Brain microvascular endothelial cell (primary cell): Measurements from ENCODE around the gene ELOVL2.

Experiments
- DNase-seq: peaks from one replicate; pipeline ENCODE4 v3.0.0-alpha.2; 2020
- H3K27ac ChIP-seq: fragments of 250-450 bp; sonication (Bioruptor Pico); 2 replicates; pipeline ENCODE4 v1.5.1; 2020; ENCODE audit warnings: mild to moderate bottlenecking, moderate library complexity
- H3K27me3 ChIP-seq: fragments of 250-450 bp; sonication (Bioruptor Pico); replicated peaks from 2 replicates; pipeline ENCODE4 v1.5.1; 2020; ENCODE audit warnings: mild to moderate bottlenecking
- H3K36me3 ChIP-seq: fragments of 250-450 bp; sonication (Bioruptor Pico); replicated peaks from 2 replicates; pipeline ENCODE4 v1.5.1; 2020; ENCODE audit warnings: mild to moderate bottlenecking
- H3K4me3 ChIP-seq: 2 replicates; pipeline ENCODE4 v1.5.1; 2011; ENCODE audit warnings: low read depth, mild to moderate bottlenecking, control low read depth, low read length, moderate library complexity
- CTCF ChIP-seq: IDR thresholded peaks from 2 replicates; pipeline ENCODE4 v1.5.1; 2011; ENCODE audit warnings: low read depth, mild to moderate bottlenecking, moderate library complexity, low read length, control low read depth, inconsistent platforms; ENCODE audit errors: missing control alignments
- in situ Hi-C: cut with HindIII; loops from 2 replicates; pipeline ENCODE4 v1.10.0; 2017; ENCODE audit warnings: low sequenced_read_pairs, low pct_ligation_motif_present

Gene ELOVL2

GRCh38 chr6:11085758-11086435 lies 41.8 kb upstream of the ELOVL2 start:
- H3K36me3 ChIP-seq: no peaks in the 10 kb centered on the region
- no peaks in the 10 kb centered on the region for H3K27me3 ChIP-seq
- TF ChIP-seq CTCF: no peak
- H3K4me3 ChIP-seq: no peak overlapping the region
- peak overlapping the region; percentile 56 for H3K27ac ChIP-seq
- peak; percentile 55 for DNase-seq
- in situ Hi-C loops: no loop called here

- no peaks in the 10 kb centered on the region for H3K36me3 ChIP-seq
- TF ChIP-seq CTCF: no peak
- H3K4me3 ChIP-seq: no peak overlapping the region
- no peaks in the 10 kb centered on the region for H3K27me3 ChIP-seq
- DNase-seq: no peak
- in situ Hi-C loops: no loop called here
- H3K27ac ChIP-seq: peak overlapping the region; percentile 9
Measured at GRCh38 chr6:11083956-11084355, 39.9 kb upstream of the ELOVL2 start.

- H3K36me3 ChIP-seq: no peaks in the 10 kb centered on the region
- peak; percentile 48 for DNase-seq
- no peak overlapping the region for H3K4me3 ChIP-seq
- no peaks in the 10 kb centered on the region for H3K27me3 ChIP-seq
- in situ Hi-C loops: no loop called here
- no peak for TF ChIP-seq CTCF
- peak overlapping the region; percentile 9 for H3K27ac ChIP-seq
Measured at GRCh38 chr6:11083491-11083890, 39.4 kb upstream of the ELOVL2 start.

GRCh38 chr6:11080296-11080695 lies 36.2 kb upstream of the ELOVL2 start:
- Histone ChIP-seq H3K36me3 (no peaks in the 10 kb centered on the region), H3K4me3 (no peak overlapping the region), H3K27ac (no peak overlapping the region), H3K27me3 (no peaks in the 10 kb centered on the region)
- in situ Hi-C loops: no loop called here
- DNase-seq: no peak
- no peak for TF ChIP-seq CTCF

- H3K27me3 ChIP-seq: no peaks in the 10 kb centered on the region
- H3K27ac ChIP-seq: no peak overlapping the region
- H3K36me3 ChIP-seq: no peaks in the 10 kb centered on the region
- TF ChIP-seq CTCF: no peak
- in situ Hi-C loops: no loop called here
- no peak for DNase-seq
- H3K4me3 ChIP-seq: no peak overlapping the region
Measured at GRCh38 chr6:11078266-11078665, 34.2 kb upstream of the ELOVL2 start.

- in situ Hi-C loops: no loop called here
- Histone ChIP-seq H3K4me3 (no peak overlapping the region), H3K36me3 (no peaks in the 10 kb centered on the region), H3K27ac (no peak overlapping the region), H3K27me3 (no peaks in the 10 kb centered on the region)
- TF ChIP-seq CTCF: no peak
- no peak for DNase-seq
Measured at GRCh38 chr6:11076540-11076939, 32.4 kb upstream of the ELOVL2 start.
